H9 (cell line): ENCODE measurements around the gene ITGA4. TPM values are rescaled to one million over a fixed set of nuclear protein-coding genes. Genes with fewer than 3 reads are reported as not detected.

Experiments
- DNase-seq: peaks from one replicate; pipeline ENCODE4 v3.0.0-alpha.2; 2017
- H2AFZ ChIP-seq: one replicate; pipeline ENCODE4 v1.6.1; 2013; ENCODE audit warnings: mild to moderate bottlenecking, low read length, control low read depth, moderate library complexity
- H2AK5ac ChIP-seq: 2 replicates; pipeline ENCODE4 v1.6.1; 2013; ENCODE audit warnings: low read length, control low read depth, mixed read lengths; ENCODE audit not compliant: insufficient read length
- H2BK120ac ChIP-seq: one replicate; pipeline ENCODE4 v1.6.1; 2013; ENCODE audit warnings: low read depth, mild to moderate bottlenecking, low read length, control low read depth, inconsistent platforms; ENCODE audit not compliant: poor library complexity, severe bottlenecking
- H2BK12ac ChIP-seq: 2 replicates; pipeline ENCODE4 v1.6.1; 2013; ENCODE audit warnings: low read length, control low read depth, mixed read lengths, low read depth; ENCODE audit not compliant: insufficient read length
- H2BK15ac ChIP-seq: 2 replicates; pipeline ENCODE4 v1.6.1; 2013; ENCODE audit warnings: low read depth, low read length, control low read depth
- H2BK20ac ChIP-seq: one replicate; pipeline ENCODE4 v1.6.1; 2013; ENCODE audit warnings: low read depth, mild to moderate bottlenecking, low read length, control low read depth, inconsistent platforms; ENCODE audit not compliant: poor library complexity, severe bottlenecking
- H2BK5ac ChIP-seq: 2 replicates; pipeline ENCODE4 v1.6.1; 2013; ENCODE audit warnings: low read length, control low read depth, mixed read lengths; ENCODE audit not compliant: insufficient read length
- H3K14ac ChIP-seq: 2 replicates; pipeline ENCODE4 v1.6.1; 2013; ENCODE audit warnings: low read length, control low read depth; ENCODE audit not compliant: insufficient read depth
- H3K18ac ChIP-seq: 2 replicates; pipeline ENCODE4 v1.6.1; 2013; ENCODE audit warnings: low read depth, mild to moderate bottlenecking, mixed read lengths, low read length, control low read depth; ENCODE audit not compliant: insufficient read length
- H3K23ac ChIP-seq: 2 replicates; pipeline ENCODE4 v1.6.1; 2013; ENCODE audit warnings: low read length, control low read depth, mixed read lengths, low read depth; ENCODE audit not compliant: insufficient read length
- H3K23me2 ChIP-seq: 2 replicates; pipeline ENCODE4 v1.6.1; 2013; ENCODE audit warnings: low read depth, mild to moderate bottlenecking, mixed read lengths, low read length, control low read depth; ENCODE audit not compliant: insufficient read length, poor library complexity, severe bottlenecking
- H3K27ac ChIP-seq: 2 replicates; pipeline ENCODE4 v1.5.1; 2013; ENCODE audit warnings: low read length, control low read depth, mixed read lengths, low read depth; ENCODE audit not compliant: insufficient read length
- H3K27me3 ChIP-seq: 2 replicates; pipeline ENCODE4 v1.6.1; 2013; ENCODE audit warnings: low read length, control low read depth, inconsistent platforms; ENCODE audit not compliant: insufficient read depth
- H3K4ac ChIP-seq: 2 replicates; pipeline ENCODE4 v1.6.1; 2013; ENCODE audit warnings: low read depth, mild to moderate bottlenecking, control low read depth, inconsistent platforms, low read length, moderate library complexity
- H3K4me1 ChIP-seq: 2 replicates; pipeline ENCODE4 v1.6.1; 2013; ENCODE audit warnings: low read length, control low read depth, inconsistent platforms; ENCODE audit not compliant: insufficient read depth
- H3K4me2 ChIP-seq: 2 replicates; pipeline ENCODE4 v1.6.1; 2013; ENCODE audit warnings: low read length, control low read depth, mixed read lengths; ENCODE audit not compliant: insufficient read length, insufficient read depth
- H3K56ac ChIP-seq: 2 replicates; pipeline ENCODE4 v1.6.1; 2013; ENCODE audit warnings: low read depth, mild to moderate bottlenecking, mixed read lengths, low read length, control low read depth; ENCODE audit not compliant: insufficient read length
- H3K79me1 ChIP-seq: 2 replicates; pipeline ENCODE4 v1.6.1; 2013; ENCODE audit warnings: low read depth, mild to moderate bottlenecking, moderate library complexity, low read length, control low read depth, inconsistent platforms; ENCODE audit not compliant: insufficient read depth, poor library complexity, severe bottlenecking
- H3K79me2 ChIP-seq: 2 replicates; pipeline ENCODE4 v1.6.1; 2013; ENCODE audit warnings: low read length, control low read depth, inconsistent platforms; ENCODE audit not compliant: insufficient read depth
- H3K9ac ChIP-seq: 2 replicates; pipeline ENCODE4 v1.6.1; 2013; ENCODE audit warnings: low read length, control low read depth, mixed read lengths; ENCODE audit not compliant: insufficient read length; ENCODE audit errors: extremely low read depth
- H3K9me3 ChIP-seq: one replicate; pipeline ENCODE4 v1.6.1; 2013; ENCODE audit warnings: low read depth, low read length, inconsistent platforms; ENCODE audit not compliant: control insufficient read depth
- H3T11ph ChIP-seq: one replicate; pipeline ENCODE4 v1.6.1; 2013; ENCODE audit warnings: mild to moderate bottlenecking, low read length, control low read depth, inconsistent platforms
- H4K20me1 ChIP-seq: one replicate; pipeline ENCODE4 v1.6.1; 2013; ENCODE audit not compliant: control insufficient read depth, insufficient read length, insufficient read depth
- H4K5ac ChIP-seq: 2 replicates; pipeline ENCODE4 v1.6.1; 2013; ENCODE audit warnings: low read depth, mild to moderate bottlenecking, mixed read lengths, low read length, control low read depth; ENCODE audit not compliant: insufficient read length
- H4K8ac ChIP-seq: replicated peaks from 2 replicates; pipeline ENCODE4 v1.6.1; 2013; ENCODE audit warnings: low read length, control low read depth, mixed read lengths, low read depth; ENCODE audit not compliant: insufficient read length
- H4K91ac ChIP-seq: 2 replicates; pipeline ENCODE4 v1.6.1; 2013; ENCODE audit warnings: low read depth, mild to moderate bottlenecking, moderate library complexity, mixed read lengths, low read length, control low read depth; ENCODE audit not compliant: insufficient read length
- H3K27ac Mint-ChIP-seq, 3 experiments: 2 replicates in 2 of 3; 3 replicates in 1 of 3; pipeline ENCODE4 v1.8.0; 2020 to 2021; ENCODE audit warnings: mixed read lengths in 3 of 3, mild to moderate bottlenecking in 1 of 3, moderate library complexity in 1 of 3
- H3K27me3 Mint-ChIP-seq: 2 replicates; pipeline ENCODE4 v1.8.0; 2021; ENCODE audit warnings: low read depth, mild to moderate bottlenecking, moderate library complexity, mixed read lengths
- H3K36me3 Mint-ChIP-seq, 3 experiments: 2 replicates in 2 of 3; 3 replicates in 1 of 3; pipeline ENCODE4 v1.8.0; 2020 to 2021; ENCODE audit warnings: low read depth in 3 of 3, mixed read lengths in 3 of 3; ENCODE audit not compliant: insufficient read depth in 1 of 3
- H3K4me1 Mint-ChIP-seq, 2 experiments: 2 replicates each; pipeline ENCODE4 v1.8.0; 2020; ENCODE audit warnings: mixed read lengths in 2 of 2
- H3K4me3 Mint-ChIP-seq, 2 experiments: 2 replicates in 1 of 2; 3 replicates in 1 of 2; pipeline ENCODE4 v1.8.0; 2020 to 2021; ENCODE audit warnings: mild to moderate bottlenecking in 2 of 2, mixed read lengths in 2 of 2, moderate library complexity in 1 of 2
- H3K9me3 Mint-ChIP-seq, 2 experiments: 2 replicates in 1 of 2; 3 replicates in 1 of 2; pipeline ENCODE4 v1.8.0; 2020; ENCODE audit warnings: mild to moderate bottlenecking in 2 of 2, mixed read lengths in 2 of 2, moderate library complexity in 1 of 2
- WGBS: extraction: QIAGEN DNeasy Blood & Tissue Kit; methylation state at CpG from one replicate; pipeline ENCODE4 v1.1.7; 2013; ENCODE audit warnings: missing lambda C conversion rate, low lambda C conversion rate, mixed read lengths; ENCODE audit not compliant: insufficient read length; ENCODE audit errors: extremely low coverage; 5-methylcytosine and 5-hydroxymethylcytosine counted together
- total RNA-seq: library from RNA; stranded (reverse); gene quantifications from 2 replicates; pipeline ENCODE4 v1.2.1, GENCODE V29; 2021
- TF ChIP-seq, protein P1 (sequence below): fragments of 200-600 bp; sonication (generic); conservative IDR thresholded peaks from 3 replicates; pipeline ENCODE4 v1.8.0; 2021; ENCODE audit warnings: antibody characterized with exemption, mild to moderate bottlenecking

Gene ITGA4
- total RNA-seq, 1 experiment from 2014 or later, result 1.3 TPM

DNA sequence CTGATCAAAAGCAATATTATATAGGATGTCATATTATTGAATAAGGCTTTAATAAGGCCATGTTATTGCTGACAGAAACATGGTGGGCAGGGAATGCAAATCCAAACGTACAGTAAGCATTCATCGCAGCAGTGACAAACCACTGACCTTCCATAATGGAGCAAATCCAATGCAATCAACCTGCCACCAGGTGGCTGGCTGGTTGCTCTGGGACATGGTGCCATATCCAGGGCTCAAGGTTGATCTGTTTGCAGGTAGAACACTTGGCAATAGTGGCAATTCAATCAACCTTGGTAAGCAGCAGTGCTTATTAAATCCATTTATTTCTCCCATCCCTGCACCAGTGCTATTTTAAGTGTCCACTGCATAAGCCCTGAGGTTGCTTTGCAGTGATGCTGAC is 124.3 kb downstream of the ITGA4 start:
- no peak overlapping the region for H2AFZ ChIP-seq
- H3K23me2 ChIP-seq, result no peaks in the 10 kb centered on the region
- no peak overlapping the region for H2AK5ac ChIP-seq
- H3K18ac ChIP-seq, result no peak overlapping the region
- Mint-ChIP-seq H3K4me1 (peaks cover 4 to 7% of the 10 kb centered on the region in 2 experiments), H3K27ac (no peak overlapping the region), H3K27me3 (peaks cover 8% of the 10 kb centered on the region), H3K4me3 (no peak overlapping the region), H3K9me3 (no peaks in the 10 kb centered on the region), H3K36me3 (no peaks in the 10 kb centered on the region)
- H3K27ac ChIP-seq, result no peak overlapping the region
- H4K91ac ChIP-seq, result no peak overlapping the region
- H2BK5ac ChIP-seq, result no peak overlapping the region
- H4K5ac ChIP-seq, result no peak overlapping the region
- H2BK15ac ChIP-seq, result no peak overlapping the region
- H2BK120ac ChIP-seq, result no peak overlapping the region
- H2BK20ac ChIP-seq, result no peak overlapping the region
- no peaks in the 10 kb centered on the region for H3K4me1 ChIP-seq
- no peaks in the 10 kb centered on the region for H3K79me1 ChIP-seq
- peak; percentile 48 for DNase-seq
- no CpG with 5 or more reads among the region's 2 CpGs for WGBS
- H3K4ac ChIP-seq, result no peak overlapping the region
- H4K8ac ChIP-seq, result no peak overlapping the region
- no peak overlapping the region for H3K23ac ChIP-seq
- H3K14ac ChIP-seq, result no peak overlapping the region
- no peaks in the 10 kb centered on the region for H3K79me2 ChIP-seq
- H3K4me2 ChIP-seq, result no peak overlapping the region
- H3K56ac ChIP-seq, result no peak overlapping the region
- no peak overlapping the region for H3T11ph ChIP-seq
- no peak overlapping the region for H3K9ac ChIP-seq
- no peaks in the 10 kb centered on the region for H3K9me3 ChIP-seq
- TF ChIP-seq, protein P1, sequence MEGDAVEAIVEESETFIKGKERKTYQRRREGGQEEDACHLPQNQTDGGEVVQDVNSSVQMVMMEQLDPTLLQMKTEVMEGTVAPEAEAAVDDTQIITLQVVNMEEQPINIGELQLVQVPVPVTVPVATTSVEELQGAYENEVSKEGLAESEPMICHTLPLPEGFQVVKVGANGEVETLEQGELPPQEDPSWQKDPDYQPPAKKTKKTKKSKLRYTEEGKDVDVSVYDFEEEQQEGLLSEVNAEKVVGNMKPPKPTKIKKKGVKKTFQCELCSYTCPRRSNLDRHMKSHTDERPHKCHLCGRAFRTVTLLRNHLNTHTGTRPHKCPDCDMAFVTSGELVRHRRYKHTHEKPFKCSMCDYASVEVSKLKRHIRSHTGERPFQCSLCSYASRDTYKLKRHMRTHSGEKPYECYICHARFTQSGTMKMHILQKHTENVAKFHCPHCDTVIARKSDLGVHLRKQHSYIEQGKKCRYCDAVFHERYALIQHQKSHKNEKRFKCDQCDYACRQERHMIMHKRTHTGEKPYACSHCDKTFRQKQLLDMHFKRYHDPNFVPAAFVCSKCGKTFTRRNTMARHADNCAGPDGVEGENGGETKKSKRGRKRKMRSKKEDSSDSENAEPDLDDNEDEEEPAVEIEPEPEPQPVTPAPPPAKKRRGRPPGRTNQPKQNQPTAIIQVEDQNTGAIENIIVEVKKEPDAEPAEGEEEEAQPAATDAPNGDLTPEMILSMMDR, result peak; percentile 67
- no peak overlapping the region for H2BK12ac ChIP-seq
- H3K27me3 ChIP-seq, result no peaks in the 10 kb centered on the region
- H4K20me1 ChIP-seq, result no peaks in the 10 kb centered on the region
